HCT116 (cell line): ENCODE measurements around the gene RABL3. TPM values are rescaled to one million over a fixed set of nuclear protein-coding genes. Genes with fewer than 3 reads are reported as not detected.

Experiments
- EGR1 ChIP-seq: IDR thresholded peaks from 2 replicates; pipeline ENCODE4 v1.6.1; 2012; ENCODE audit warnings: low read depth
- EZH2phosphoT487 ChIP-seq: fragments of 200-600 bp; IDR thresholded peaks from 2 replicates; pipeline ENCODE4 v1.6.1; 2018; ENCODE audit warnings: antibody characterized with exemption, borderline replicate concordance
- JUND ChIP-seq: IDR thresholded peaks from 2 replicates; pipeline ENCODE4 v1.6.1; 2012
- total RNA-seq: library from RNA; stranded (reverse); gene quantifications from one replicate; pipeline ENCODE4 v1.2.1, GENCODE V29; 2021; ENCODE audit not compliant: unreplicated experiment
- TF ChIP-seq, protein P1 (sequence below): IDR thresholded peaks from 2 replicates; pipeline ENCODE4 v1.6.1; 2012

Gene RABL3
- total RNA-seq, 1 experiment from 2014 or later: 23.8 TPM

DNA sequence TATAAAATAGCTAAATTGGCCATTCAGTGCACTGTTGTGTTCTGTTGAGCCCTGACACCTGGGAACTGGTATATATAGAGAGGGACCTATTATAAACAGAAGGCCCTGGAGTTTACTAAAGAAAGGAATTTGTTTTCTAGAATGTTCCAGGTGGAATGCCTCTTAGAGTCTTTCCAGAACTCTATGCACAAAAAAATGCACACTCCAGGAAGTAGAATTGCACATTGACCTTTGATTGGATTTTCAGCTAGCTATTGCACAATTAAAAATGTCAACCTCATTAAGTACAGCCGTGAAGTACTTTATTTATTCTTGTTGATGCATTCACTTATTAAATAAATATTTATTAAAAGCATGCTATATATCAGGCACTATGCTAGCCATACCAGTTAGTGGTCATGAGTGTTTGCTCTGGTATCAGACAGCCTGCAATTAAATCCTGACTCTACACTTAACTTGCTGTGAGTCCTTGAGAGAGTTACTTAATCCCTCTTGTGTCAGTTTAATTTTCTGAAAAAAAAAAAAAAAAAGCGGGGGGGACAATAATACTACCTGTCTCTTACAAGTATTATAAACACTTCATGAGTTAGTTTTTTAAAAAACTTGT is 105.4 kb downstream of the RABL3 start (continued):
- TF ChIP-seq, protein P1, sequence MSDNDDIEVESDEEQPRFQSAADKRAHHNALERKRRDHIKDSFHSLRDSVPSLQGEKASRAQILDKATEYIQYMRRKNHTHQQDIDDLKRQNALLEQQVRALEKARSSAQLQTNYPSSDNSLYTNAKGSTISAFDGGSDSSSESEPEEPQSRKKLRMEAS: no peak
- TF ChIP-seq EGR1 (no peak), JUND (no peak), EZH2phosphoT487 (no peak)

Other genes with a start within 250 kb of the RABL3 start
- gene NDUFB4, start 146.2 kb downstream of the RABL3 start, total RNA-seq: 161 TPM
- 0.59 TPM for gene HGD, start 60.3 kb downstream of the RABL3 start, total RNA-seq
- gene GTF2E1, start 228 bp upstream of the RABL3 start, total RNA-seq: 21.5 TPM
- gene STXBP5L, start 165.7 kb upstream of the RABL3 start, total RNA-seq: not detected